Muscle of leg (tissue), 11 donors: ENCODE data around the gene GTF2H3. TPM values are rescaled to one million over a fixed set of nuclear protein-coding genes. Genes with fewer than 3 reads are reported as not detected.

Experiments used
- DNase-seq: peaks from one replicate; pipeline ENCODE4 v3.0.0; 2013
- H3K27ac ChIP-seq: one replicate; pipeline ENCODE4 v1.5.1; 2013; ENCODE audit warnings: mild to moderate bottlenecking, low read length, control low read depth
- H3K27me3 ChIP-seq: one replicate; pipeline ENCODE4 v1.6.1; 2013; ENCODE audit warnings: low read length; ENCODE audit not compliant: control insufficient read depth, insufficient read depth
- H3K36me3 ChIP-seq: one replicate; pipeline ENCODE4 v1.6.1; 2013; ENCODE audit warnings: low read length; ENCODE audit not compliant: control insufficient read depth, insufficient read depth
- H3K4me1 ChIP-seq: one replicate; pipeline ENCODE4 v1.6.1; 2013; ENCODE audit warnings: low read length; ENCODE audit not compliant: control insufficient read depth, insufficient read depth
- H3K4me3 ChIP-seq: one replicate; pipeline ENCODE4 v1.5.1; 2013; ENCODE audit warnings: low read length, control low read depth
- H3K9me3 ChIP-seq: replicated peaks from 2 replicates; pipeline ENCODE4 v1.6.1; 2013; ENCODE audit warnings: low read depth, low read length; ENCODE audit not compliant: control insufficient read depth
- WGBS: methylation state at CpG from one replicate; pipeline ENCODE4 v1.1.5; 2013; ENCODE audit warnings: missing lambda C conversion rate; ENCODE audit not compliant: insufficient coverage; 5-methylcytosine and 5-hydroxymethylcytosine counted together
- polyA plus RNA-seq, 8 donors: library from polyadenylated mRNA; unstranded; fragments of 120-200 nt; gene quantifications; one replicate each; pipeline versions ENCODE4 v1.2.1 to v1.2.3, GENCODE V29; 2013; ENCODE audit warnings: inconsistent platforms in 1 of 8, low replicate concordance in 1 of 8; ENCODE audit not compliant: insufficient read length in 8 of 8, insufficient read depth in 1 of 8
- total RNA-seq: library from RNA; stranded (reverse); fragments of 120-200 nt; gene quantifications from one replicate; pipeline ENCODE4 v1.2.4, GENCODE V29; 2013

Gene GTF2H3
- total and polyA plus RNA-seq, 9 donors: 18.8 to 30.9 (median 26.9) TPM

- Histone ChIP-seq H3K27me3 (no peaks in the 10 kb centered on the region), H3K27ac (peak overlapping the region; percentile 94), H3K9me3 (no peaks in the 10 kb centered on the region), H3K36me3 (peaks cover 17% of the 10 kb centered on the region), H3K4me1 (peaks cover 13% of the 10 kb centered on the region), H3K4me3 (peak overlapping the region; percentile 71)
- DNase-seq: no peak
- 13% methylated on average over 14 of the region's 19 CpGs for WGBS
Measured at GRCh38 chr12:123634142-123634561, 523 bp downstream of the GTF2H3 start.

- Histone ChIP-seq H3K27me3 (no peaks in the 10 kb centered on the region), H3K36me3 (peaks cover 39% of the 10 kb centered on the region), H3K27ac (no peak overlapping the region), H3K4me3 (no peak overlapping the region), H3K9me3 (no peaks in the 10 kb centered on the region), H3K4me1 (no peaks in the 10 kb centered on the region)
- 87% methylated on average over 3 of the region's 7 CpGs for WGBS
- no peak for DNase-seq
Measured at GRCh38 chr12:123643911-123644310, 10.3 kb downstream of the GTF2H3 start.

DNA sequence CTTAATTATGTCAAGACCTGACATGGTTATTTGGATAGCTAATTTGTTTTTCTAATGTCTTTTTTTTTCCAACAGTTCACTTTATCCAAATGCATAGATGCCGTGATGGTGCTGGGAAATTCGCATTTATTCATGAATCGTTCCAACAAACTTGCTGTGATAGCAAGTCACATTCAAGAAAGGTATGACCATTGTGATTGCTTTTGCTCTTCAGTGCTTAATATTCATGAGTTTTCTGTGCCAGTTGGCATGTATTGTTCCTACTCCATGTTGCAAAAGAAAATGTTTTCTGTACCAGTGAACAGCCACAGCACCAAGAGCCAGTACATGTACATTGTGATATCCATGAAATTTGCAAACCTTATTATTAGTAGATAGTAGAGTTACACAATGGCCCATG lies 11.8 kb downstream of the GTF2H3 start:
- no peaks in the 10 kb centered on the region for H3K27me3 ChIP-seq
- no peaks in the 10 kb centered on the region for H3K9me3 ChIP-seq
- no peak overlapping the region for H3K27ac ChIP-seq
- H3K4me3 ChIP-seq: no peak overlapping the region
- peaks cover 48% of the 10 kb centered on the region for H3K36me3 ChIP-seq
- 100% methylated on average over 2 of the region's 3 CpGs for WGBS
- H3K4me1 ChIP-seq: no peaks in the 10 kb centered on the region
- no peak for DNase-seq

DNA sequence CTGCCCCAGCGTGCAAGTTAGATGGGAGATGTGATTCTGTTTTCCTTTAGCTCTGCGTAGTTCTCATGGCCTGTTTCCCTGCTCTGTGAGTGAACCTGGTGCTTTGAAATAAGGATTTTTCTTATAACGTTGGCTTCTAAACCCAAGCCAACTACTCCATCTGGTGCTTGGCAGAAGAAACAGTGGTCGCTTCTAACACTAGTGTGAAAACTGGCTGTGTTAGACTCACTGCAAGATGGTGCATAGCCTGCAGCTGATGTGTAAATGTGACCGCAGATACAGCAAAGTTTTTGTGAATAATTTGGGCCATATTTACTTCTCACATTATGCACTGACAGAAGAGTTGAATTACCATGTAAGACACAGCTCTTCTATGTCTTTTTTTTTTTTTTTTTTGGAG lies 12.2 kb downstream of the GTF2H3 start:
- no peak for DNase-seq
- 100% methylated on average over 1 of the region's 5 CpGs for WGBS
- Histone ChIP-seq H3K4me3 (no peak overlapping the region), H3K4me1 (no peaks in the 10 kb centered on the region), H3K9me3 (no peaks in the 10 kb centered on the region), H3K27ac (no peak overlapping the region), H3K36me3 (peaks cover 48% of the 10 kb centered on the region), H3K27me3 (no peaks in the 10 kb centered on the region)

GRCh38 chr12:123648401-123648800 lies 14.8 kb downstream of the GTF2H3 start:
- H3K4me3 ChIP-seq: no peak overlapping the region
- H3K27me3 ChIP-seq: no peaks in the 10 kb centered on the region
- H3K36me3 ChIP-seq: peaks cover 44% of the 10 kb centered on the region
- DNase-seq: no peak
- H3K27ac ChIP-seq: no peak overlapping the region
- H3K4me1 ChIP-seq: no peaks in the 10 kb centered on the region
- H3K9me3 ChIP-seq: no peaks in the 10 kb centered on the region
- WGBS: 96% methylated on average over 4 of the region's 5 CpGs

- H3K36me3 ChIP-seq: peaks cover 36% of the 10 kb centered on the region
- 97% methylated on average over 4 of the region's 4 CpGs for WGBS
- no peak overlapping the region for H3K4me3 ChIP-seq
Measured at GRCh38 chr12:123654129-123654701, 20.6 kb downstream of the GTF2H3 start.

DNA sequence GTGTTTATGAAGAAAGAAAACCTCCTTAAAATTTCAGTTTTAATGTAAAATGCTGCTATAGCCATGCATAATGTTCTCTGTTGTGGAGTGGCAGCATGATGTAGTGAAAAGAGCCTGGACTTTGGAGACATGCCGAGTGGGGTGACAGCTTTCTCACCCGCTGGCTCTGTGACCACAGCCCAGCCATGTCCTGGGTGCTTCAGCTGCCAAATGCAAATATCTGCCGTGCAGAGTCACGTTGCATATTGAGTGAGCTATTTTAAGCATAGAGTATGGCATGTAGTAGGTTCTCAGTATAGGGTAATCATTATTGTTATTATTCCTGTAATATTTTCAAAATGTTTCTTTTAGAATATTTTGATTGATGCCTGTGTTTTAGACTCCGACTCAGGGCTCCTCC lies 21.8 kb downstream of the GTF2H3 start:
- peak; percentile 16 for DNase-seq
- H3K27ac ChIP-seq: no peak overlapping the region

More at GRCh38 chr12:123654129-123654701, 20.6 kb downstream of the GTF2H3 start:
- no peak for DNase-seq
- H3K4me1 ChIP-seq: no peaks in the 10 kb centered on the region
- no peaks in the 10 kb centered on the region for H3K27me3 ChIP-seq
- no peaks in the 10 kb centered on the region for H3K9me3 ChIP-seq
- H3K27ac ChIP-seq: no peak overlapping the region

GRCh38 chr12:123656392-123656791 lies 22.8 kb downstream of the GTF2H3 start:
- H3K4me1 ChIP-seq: no peaks in the 10 kb centered on the region
- no peak for DNase-seq
- 77% methylated on average over 3 of the region's 4 CpGs for WGBS
- no peaks in the 10 kb centered on the region for H3K9me3 ChIP-seq
- peaks cover 35% of the 10 kb centered on the region for H3K36me3 ChIP-seq
- no peak overlapping the region for H3K4me3 ChIP-seq
- H3K27ac ChIP-seq: no peak overlapping the region
- no peaks in the 10 kb centered on the region for H3K27me3 ChIP-seq

More for the DNA sequence above, 21.8 kb downstream of the GTF2H3 start:
- WGBS: 94% methylated on average over 2 of the region's 5 CpGs
- Histone ChIP-seq H3K27me3 (no peaks in the 10 kb centered on the region), H3K9me3 (no peaks in the 10 kb centered on the region), H3K4me1 (no peaks in the 10 kb centered on the region), H3K36me3 (peaks cover 35% of the 10 kb centered on the region), H3K4me3 (no peak overlapping the region)

- no peaks in the 10 kb centered on the region for H3K27me3 ChIP-seq
- H3K27ac ChIP-seq: no peak overlapping the region
- no peak for DNase-seq
- H3K4me3 ChIP-seq: no peak overlapping the region
- H3K4me1 ChIP-seq: no peaks in the 10 kb centered on the region
- H3K36me3 ChIP-seq: peaks cover 33% of the 10 kb centered on the region
- no peaks in the 10 kb centered on the region for H3K9me3 ChIP-seq
- WGBS: 80% methylated on average over 9 of the region's 9 CpGs
Measured at GRCh38 chr12:123657211-123657610, 23.6 kb downstream of the GTF2H3 start.

DNA sequence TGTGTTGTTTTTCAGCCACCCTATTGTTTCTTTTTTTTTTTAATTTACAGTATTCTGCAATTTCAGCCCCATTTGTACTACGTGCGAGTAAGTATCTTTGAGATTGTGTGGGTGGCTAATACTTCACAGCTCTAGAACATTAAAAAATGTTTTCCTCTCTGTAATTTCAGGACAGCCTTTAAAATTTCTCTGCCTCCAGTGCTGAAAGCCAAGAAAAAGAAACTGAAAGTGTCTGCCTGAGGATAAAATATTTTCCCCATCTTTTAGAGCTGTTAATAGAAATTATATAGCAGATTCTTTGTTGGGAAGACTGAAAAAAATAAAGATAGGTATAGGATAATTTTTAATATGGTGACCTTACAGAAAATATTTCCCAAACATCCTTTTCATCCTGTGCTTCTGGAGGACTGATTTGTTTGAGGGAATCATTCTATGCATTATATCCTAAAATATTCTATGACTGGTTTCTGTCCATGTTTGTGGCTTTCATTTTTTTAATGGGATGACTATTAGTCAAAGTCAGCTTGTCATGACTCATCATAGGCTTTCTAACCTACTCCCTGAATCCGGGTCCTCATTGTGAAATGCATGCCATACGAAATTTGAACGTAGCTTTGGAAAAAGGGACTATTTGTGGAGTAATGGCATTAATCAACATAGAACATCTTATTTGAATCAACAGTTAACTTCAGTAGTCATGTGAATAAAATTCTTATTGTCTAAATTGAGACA lies 26.5 kb downstream of the GTF2H3 start:
- no peak for DNase-seq
- H3K27me3 ChIP-seq: no peaks in the 10 kb centered on the region
- WGBS: no CpG with 5 or more reads among the region's 5 CpGs
- H3K36me3 ChIP-seq: peaks cover 26% of the 10 kb centered on the region
- no peak overlapping the region for H3K4me3 ChIP-seq
- H3K4me1 ChIP-seq: no peaks in the 10 kb centered on the region
- no peaks in the 10 kb centered on the region for H3K9me3 ChIP-seq
- H3K27ac ChIP-seq: no peak overlapping the region
